Right atrium auricular region (tissue), 2 donors: ENCODE measurements around the gene EFR3B. TPM values are rescaled to one million over a fixed set of nuclear protein-coding genes. Genes with fewer than 3 reads are reported as not detected.
"Not testable (repeated sequence)": the region's sequence is repeated elsewhere in the genome, so short reads cannot be mapped to it uniquely, and the experiment has no call there.

Experiments
- DNase-seq: peaks from one replicate; pipeline ENCODE4 v3.0.0-alpha.2; 2019; ENCODE audit warnings: low spot score
- H3K27ac ChIP-seq, 2 donors: fragments of 200-600 bp; sonication (generic); 1 replicate in 1 of 2; 2 replicates in 1 of 2; pipeline ENCODE4 v1.5.1; 2016 to 2019
- H3K27me3 ChIP-seq, 2 donors: fragments of 200-600 bp; sonication (generic); one replicate each; pipeline versions ENCODE4 v1.5.1 to v1.6.0; 2017 to 2019
- H3K36me3 ChIP-seq: fragments of 200-600 bp; sonication (generic); one replicate; pipeline ENCODE4 v1.5.1; 2016
- H3K4me1 ChIP-seq, 2 donors: fragments of 200-600 bp; sonication (generic); one replicate each; pipeline versions ENCODE4 v1.5.1 to v1.6.0; 2017 to 2019
- H3K4me3 ChIP-seq, 2 donors: fragments of 200-600 bp; sonication (generic); 1 replicate in 1 of 2; 2 replicates in 1 of 2; pipeline ENCODE4 v1.5.1; 2017 to 2019; ENCODE audit warnings: mild to moderate bottlenecking in 1 of 2, moderate library complexity in 1 of 2
- H3K9me3 ChIP-seq, 2 donors: fragments of 200-600 bp; sonication (generic); one replicate each; pipeline ENCODE4 v1.5.1; 2019
- CTCF ChIP-seq, 2 donors: fragments of 200-600 bp; sonication (generic); IDR thresholded peaks; one replicate each; pipeline ENCODE4 v1.5.1; 2019; ENCODE audit warnings: antibody characterized with exemption in 2 of 2
- total RNA-seq, 2 donors: library from RNA; depleted of rRNA; stranded (reverse); fragments of >200 nt; gene quantifications; one replicate each; pipeline ENCODE4 v1.1.0, GENCODE V29; 2016

EFR3B gene
- total RNA-seq, 2 donors from 2014 or later, result 2.6 to 10.8 TPM

GRCh38 chr2:25090801-25091200 lies 48.9 kb downstream of the EFR3B start:
- H3K4me3 ChIP-seq, result no peak overlapping the region
- H3K27me3 ChIP-seq, result no peaks in the 10 kb centered on the region
- no peak for DNase-seq
- no peaks in the 10 kb centered on the region for H3K9me3 ChIP-seq
- peak overlapping the region in 1 of 2 donors; percentile 5 for H3K27ac ChIP-seq
- peaks cover 0 to 27% of the 10 kb centered on the region in 2 donors for H3K4me1 ChIP-seq
- H3K36me3 ChIP-seq, result no peaks in the 10 kb centered on the region
- no peak for TF ChIP-seq CTCF (IDR thresholded peaks at IDR 0.05)

- Histone ChIP-seq H3K27ac (peak overlapping the region in 1 of 2 donors; percentile 5), H3K4me3 (no peak overlapping the region), H3K4me1 (peaks cover 0 to 27% of the 10 kb centered on the region in 2 donors), H3K27me3 (no peaks in the 10 kb centered on the region), H3K9me3 (no peaks in the 10 kb centered on the region), H3K36me3 (no peaks in the 10 kb centered on the region)
- no peak for DNase-seq
- no peak for TF ChIP-seq CTCF (IDR thresholded peaks at IDR 0.05)
These were observed 49.4 kb downstream of the EFR3B start for GRCh38 chr2:25091265-25091664.

GRCh38 chr2:25098056-25098455 lies 56.2 kb downstream of the EFR3B start:
- Histone ChIP-seq H3K4me3 (no peak overlapping the region), H3K36me3 (no peaks in the 10 kb centered on the region), H3K27ac (peak overlapping the region; percentile 38 to 72), H3K27me3 (no peaks in the 10 kb centered on the region), H3K4me1 (peaks cover 0 to 18% of the 10 kb centered on the region in 2 donors), H3K9me3 (no peaks in the 10 kb centered on the region)
- DNase-seq, result no peak
- TF ChIP-seq CTCF (IDR thresholded peaks at IDR 0.05), result no peak

GRCh38 chr2:25098670-25099486 lies 57.0 kb downstream of the EFR3B start:
- Histone ChIP-seq H3K4me3 (no peak overlapping the region), H3K36me3 (no peaks in the 10 kb centered on the region), H3K27ac (peak overlapping the region; percentile 38 to 72)

GRCh38 chr2:25102352-25102751 lies 60.5 kb downstream of the EFR3B start:
- not testable (repeated sequence) for H3K9me3 ChIP-seq, H3K4me3 ChIP-seq, H3K27ac ChIP-seq, H3K36me3 ChIP-seq, DNase-seq, H3K27me3 ChIP-seq
- H3K4me1 ChIP-seq, result peaks cover 0 to 18% of the 10 kb centered on the region in 2 donors

More at GRCh38 chr2:25098670-25099486, 57.0 kb downstream of the EFR3B start:
- no peaks in the 10 kb centered on the region for H3K27me3 ChIP-seq
- TF ChIP-seq CTCF (IDR thresholded peaks at IDR 0.05), result no peak
- H3K4me1 ChIP-seq, result peaks cover 0 to 18% of the 10 kb centered on the region in 2 donors
- H3K9me3 ChIP-seq, result no peaks in the 10 kb centered on the region
- DNase-seq, result peak; percentile 76

GRCh38 chr2:25103287-25103871 lies 61.5 kb downstream of the EFR3B start:
- H3K4me1 ChIP-seq, result peaks cover 0 to 10% of the 10 kb centered on the region in 2 donors
- H3K36me3 ChIP-seq, result no peaks in the 10 kb centered on the region
- H3K4me3 ChIP-seq, result no peak overlapping the region
- no peaks in the 10 kb centered on the region for H3K27me3 ChIP-seq
- DNase-seq, result no peak
- no peaks in the 10 kb centered on the region for H3K9me3 ChIP-seq
- no peak for TF ChIP-seq CTCF (IDR thresholded peaks at IDR 0.05)
- H3K27ac ChIP-seq, result no peak overlapping the region
